ES-I3 (cell line): ENCODE results near the gene TPM4.
A peak's percentile ranks its signal among the peaks of the same experiment; 100 is the strongest.
"Not testable (repeated sequence)": the region's sequence is repeated elsewhere in the genome, so short reads cannot be mapped to it uniquely, and the experiment has no call there.

ENCODE experiments used
- H3K36me3 ChIP-seq: 2 replicates; pipeline ENCODE4 v1.6.1; 2013; ENCODE audit warnings: mild to moderate bottlenecking, low read length, control low read depth, moderate library complexity; ENCODE audit not compliant: insufficient read depth
- H3K4me1 ChIP-seq: 2 replicates; pipeline ENCODE4 v1.6.1; 2013; ENCODE audit warnings: mild to moderate bottlenecking, control low read depth, low read length; ENCODE audit not compliant: insufficient read depth
- H3K9ac ChIP-seq: 2 replicates; pipeline ENCODE4 v1.6.1; 2013; ENCODE audit warnings: low read depth, mild to moderate bottlenecking, low read length, moderate library complexity
- H3K9me3 ChIP-seq: 2 replicates; pipeline ENCODE4 v1.6.1; 2013; ENCODE audit warnings: mild to moderate bottlenecking, low read length, moderate library complexity; ENCODE audit not compliant: control insufficient read depth, insufficient read depth

The TPM4 gene

DNA sequence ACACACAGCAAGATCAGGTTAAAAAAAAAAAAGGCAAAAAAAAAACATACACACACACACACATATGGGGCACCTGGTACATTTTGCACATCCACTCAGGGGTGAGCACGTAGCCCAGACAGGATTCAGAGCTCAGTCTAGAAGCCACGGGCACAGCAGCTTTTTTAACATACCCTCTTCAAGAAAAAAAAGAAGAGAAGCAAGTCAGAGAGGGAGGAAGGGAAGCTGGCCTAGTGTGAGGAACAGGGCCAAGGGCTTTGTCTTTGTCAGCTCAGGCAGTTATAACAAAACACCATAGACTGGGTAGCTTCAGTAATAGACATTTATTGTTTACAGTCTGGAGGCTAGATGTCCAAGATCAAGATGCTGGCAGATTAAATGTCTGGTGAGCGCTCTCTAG lies 2.3 kb upstream of the TPM4 start:
- H3K9ac ChIP-seq = no peak overlapping the region
- no peaks in the 10 kb centered on the region for H3K36me3 ChIP-seq
- peaks cover 12% of the 10 kb centered on the region for H3K4me1 ChIP-seq
- H3K9me3 ChIP-seq = no peaks in the 10 kb centered on the region

GRCh38 chr19:16074488-16075365 lies 1.6 kb upstream of the TPM4 start:
- no peaks in the 10 kb centered on the region for H3K9me3 ChIP-seq
- no peaks in the 10 kb centered on the region for H3K36me3 ChIP-seq
- H3K4me1 ChIP-seq = peaks cover 16% of the 10 kb centered on the region
- no peak overlapping the region for H3K9ac ChIP-seq

DNA sequence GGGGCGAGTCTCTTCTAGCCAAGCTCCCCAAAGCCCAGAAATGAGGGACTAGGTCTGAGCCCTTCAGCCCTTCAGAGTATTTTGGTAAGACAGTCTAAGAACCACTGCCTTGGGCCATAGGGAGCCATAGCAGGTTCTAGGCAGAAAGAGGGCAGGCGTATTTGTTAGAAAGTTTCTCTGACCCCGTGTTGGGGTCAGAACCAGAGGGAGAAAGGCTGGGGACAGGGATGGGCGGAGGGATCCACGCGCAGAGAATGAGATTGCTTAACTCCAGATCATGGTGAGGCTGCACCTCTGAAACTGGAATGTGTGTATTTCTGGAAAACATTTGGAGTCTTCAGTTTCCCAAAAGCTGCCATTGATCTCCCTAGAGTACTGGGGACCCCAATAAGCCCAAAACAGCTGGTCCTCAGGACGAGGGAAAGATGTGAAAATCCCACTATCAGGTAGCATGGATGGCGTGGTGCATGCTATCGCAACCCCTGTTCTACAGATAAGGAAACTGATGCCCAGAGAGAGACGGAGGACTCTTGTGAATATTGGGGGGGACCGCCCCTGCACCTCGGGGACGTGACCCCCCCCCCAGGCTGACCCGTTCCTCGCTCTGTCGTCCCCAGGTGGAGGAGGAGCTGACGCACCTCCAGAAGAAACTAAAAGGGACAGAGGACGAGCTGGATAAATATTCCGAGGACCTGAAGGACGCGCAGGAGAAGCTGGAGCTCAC lies 703 bp upstream of the TPM4 start:
- peak overlapping the region; percentile 96 for H3K9ac ChIP-seq
- H3K9me3 ChIP-seq = no peaks in the 10 kb centered on the region
- peaks cover 16% of the 10 kb centered on the region for H3K4me1 ChIP-seq
- peaks cover 3% of the 10 kb centered on the region; the same call in 1 of the 2 replicates for H3K36me3 ChIP-seq

DNA sequence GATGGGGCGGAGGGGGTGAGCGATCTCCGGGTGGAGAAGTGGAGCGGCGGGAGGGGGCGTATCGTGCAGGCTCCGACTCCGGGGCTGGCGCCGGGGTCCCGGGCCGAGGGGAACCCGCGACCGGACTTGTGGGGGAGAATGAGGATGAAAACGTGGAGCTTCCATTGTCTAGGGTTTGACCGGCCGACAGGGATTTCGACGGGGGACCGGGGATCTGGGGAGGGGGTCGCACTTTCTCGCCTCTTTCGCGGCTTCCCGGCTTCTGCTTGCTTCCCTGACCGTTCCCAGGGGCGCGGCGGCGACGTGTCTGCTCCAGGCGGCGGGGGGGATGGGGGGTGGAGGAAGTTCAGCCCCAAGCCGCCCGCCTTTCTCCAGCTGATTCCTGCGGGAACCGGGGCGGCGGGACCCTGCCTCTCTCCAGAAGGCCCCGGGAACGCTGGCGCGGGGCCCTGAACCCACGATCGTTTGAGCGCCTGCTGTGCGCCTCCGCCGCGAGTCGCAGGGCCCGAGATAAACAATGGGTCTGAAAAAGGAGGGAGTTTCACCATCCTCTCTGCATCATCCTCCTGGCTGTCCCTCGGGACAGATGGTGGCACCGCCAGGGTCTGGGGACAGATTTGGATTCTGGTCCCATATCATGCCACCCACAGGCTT lies 790 bp downstream of the TPM4 start:
- H3K36me3 ChIP-seq = peaks cover 11% of the 10 kb centered on the region
- H3K9me3 ChIP-seq = no peaks in the 10 kb centered on the region
- peaks cover 16% of the 10 kb centered on the region for H3K4me1 ChIP-seq
- peak overlapping the region; percentile 96 for H3K9ac ChIP-seq

DNA sequence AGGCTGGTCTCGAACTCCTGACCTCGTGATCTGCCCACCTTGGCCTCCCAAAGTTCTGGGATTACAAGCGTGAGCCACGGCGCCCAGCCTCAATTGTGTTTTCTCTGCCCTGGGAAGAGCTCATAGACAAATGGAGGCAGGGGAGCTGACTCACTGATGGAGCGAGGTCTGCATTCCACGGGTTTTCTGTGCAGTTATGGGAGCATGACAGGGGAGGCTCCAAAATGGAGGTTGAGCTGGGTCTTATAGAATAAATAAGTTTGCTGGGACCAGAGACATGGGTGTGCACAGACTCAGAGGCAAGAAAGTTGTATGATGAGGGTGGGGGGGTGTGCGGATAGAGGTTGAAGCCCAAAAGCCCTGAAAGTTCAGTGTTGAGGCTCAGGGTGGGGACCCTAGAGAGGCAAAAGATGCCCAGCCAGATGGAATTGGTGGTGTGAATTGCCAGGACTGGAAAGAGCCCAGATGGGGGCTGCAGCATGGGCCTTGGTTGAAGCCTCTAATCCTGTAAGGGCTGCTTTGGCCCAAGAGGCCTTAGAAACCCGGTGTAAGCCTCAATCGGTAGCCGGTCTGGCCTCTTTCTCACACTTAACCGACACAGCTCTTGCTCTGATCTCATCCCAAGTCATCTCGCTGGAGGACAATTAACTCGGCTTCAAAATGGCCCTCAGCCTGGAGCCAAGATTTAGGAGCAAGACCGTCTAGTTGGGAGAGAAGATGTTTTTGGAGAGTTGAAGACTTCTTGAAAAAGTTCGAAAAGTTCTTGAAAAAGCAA lies 1.9 kb downstream of the TPM4 start:
- H3K36me3 ChIP-seq = peaks cover 16% of the 10 kb centered on the region
- H3K9me3 ChIP-seq = no peaks in the 10 kb centered on the region
- H3K9ac ChIP-seq = peak overlapping the region; percentile 96
- peaks cover 16% of the 10 kb centered on the region for H3K4me1 ChIP-seq

DNA sequence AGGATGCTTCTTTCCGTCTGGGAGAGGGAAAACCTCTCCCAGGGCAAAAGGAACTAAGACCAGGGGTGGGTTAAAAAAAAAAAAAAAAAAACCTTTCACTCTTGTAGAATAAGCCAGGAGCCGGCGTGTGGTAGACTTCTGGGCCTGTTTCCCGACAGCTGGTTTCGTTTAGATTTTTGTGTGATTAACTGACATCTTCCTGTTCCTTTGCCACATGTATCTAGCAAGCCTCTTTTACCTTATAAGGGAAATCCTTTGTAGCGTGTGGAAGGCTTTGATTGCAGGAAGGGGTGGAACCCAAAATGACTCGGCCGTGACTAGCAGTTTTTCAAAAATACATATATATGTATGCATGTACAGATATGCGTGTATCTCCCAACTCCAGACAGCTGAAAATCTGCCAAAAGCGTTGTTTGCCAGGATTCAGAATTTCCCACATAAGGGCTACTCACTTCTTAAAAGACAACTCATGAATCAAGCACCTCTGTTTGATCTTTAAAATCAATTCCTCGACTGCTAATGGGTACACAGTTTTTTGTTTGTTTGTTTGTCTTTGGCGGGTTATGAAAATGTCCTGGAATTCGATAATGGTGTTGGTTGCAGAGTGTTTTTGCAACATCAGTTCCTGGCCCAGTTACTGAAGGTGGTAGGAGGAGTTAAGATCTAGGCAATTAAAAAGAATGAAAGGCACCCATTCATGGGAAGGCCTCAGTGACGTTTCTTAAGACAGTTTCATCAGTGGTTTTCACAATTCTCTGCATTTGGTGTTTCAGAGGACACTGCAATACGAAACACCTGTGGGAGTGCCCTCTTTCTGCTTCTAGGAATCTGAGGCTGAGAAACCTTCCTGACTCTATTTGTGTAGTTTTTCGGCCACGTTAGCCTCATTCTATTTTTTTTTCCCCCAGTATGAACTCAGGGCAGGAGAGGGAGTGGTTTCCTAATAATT lies 2.7 kb downstream of the TPM4 start:
- H3K4me1 ChIP-seq = peaks cover 16% of the 10 kb centered on the region
- H3K9me3 ChIP-seq = no peaks in the 10 kb centered on the region
- peaks cover 22% of the 10 kb centered on the region for H3K36me3 ChIP-seq
- peak overlapping the region; percentile 96 for H3K9ac ChIP-seq

- Histone ChIP-seq H3K9me3 (no peaks in the 10 kb centered on the region), H3K9ac (no peak overlapping the region), H3K36me3 (peaks cover 64% of the 10 kb centered on the region), H3K4me1 (peaks cover 3% of the 10 kb centered on the region; the same call in 1 of the 2 replicates)
Measured at GRCh38 chr19:16084067-16084685, 7.9 kb downstream of the TPM4 start.

DNA sequence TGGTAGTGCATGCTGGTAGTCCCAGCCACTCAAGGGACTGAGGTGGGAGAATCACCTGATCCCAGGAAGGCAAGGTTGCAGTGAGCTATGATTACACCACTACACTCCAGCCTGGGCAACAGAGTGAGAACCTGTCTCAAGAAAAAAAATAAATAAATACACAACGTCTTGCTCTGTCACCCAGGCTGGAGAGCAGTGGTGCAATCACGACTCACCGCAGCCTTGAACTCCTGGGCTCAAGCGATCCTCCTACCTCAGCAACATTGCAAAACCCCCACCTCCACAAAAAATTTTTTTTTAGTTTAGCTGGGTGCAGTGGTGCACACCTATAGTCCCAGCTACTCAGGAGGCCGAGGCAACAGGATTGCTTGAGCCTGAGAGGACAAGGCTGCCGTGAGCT lies 8.8 kb downstream of the TPM4 start:
- Histone ChIP-seq H3K9me3 (no peaks in the 10 kb centered on the region), H3K36me3 (peaks cover 71% of the 10 kb centered on the region), H3K4me1 (no peaks in the 10 kb centered on the region), H3K9ac (no peak overlapping the region)

DNA sequence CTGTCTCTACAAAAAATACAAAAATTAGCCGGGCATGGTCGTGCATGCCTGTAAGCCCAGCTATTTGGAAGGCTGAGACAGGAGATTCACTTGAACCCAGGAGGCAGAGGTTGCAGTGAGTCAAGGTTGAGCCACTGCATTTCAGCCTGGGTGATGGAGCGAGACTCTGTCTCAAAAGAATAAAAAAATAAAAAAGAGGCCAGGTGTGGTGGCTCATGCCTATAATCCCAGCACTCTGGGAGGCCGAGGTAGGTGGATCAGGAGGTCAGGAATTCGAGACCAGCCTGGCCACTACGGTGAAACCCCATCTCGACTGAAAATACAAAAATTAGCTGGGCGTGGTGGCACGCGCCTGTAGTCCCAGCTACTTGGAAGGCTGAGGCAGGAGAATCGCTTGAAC lies 11.1 kb downstream of the TPM4 start:
- not testable (repeated sequence) for H3K9ac ChIP-seq

DNA sequence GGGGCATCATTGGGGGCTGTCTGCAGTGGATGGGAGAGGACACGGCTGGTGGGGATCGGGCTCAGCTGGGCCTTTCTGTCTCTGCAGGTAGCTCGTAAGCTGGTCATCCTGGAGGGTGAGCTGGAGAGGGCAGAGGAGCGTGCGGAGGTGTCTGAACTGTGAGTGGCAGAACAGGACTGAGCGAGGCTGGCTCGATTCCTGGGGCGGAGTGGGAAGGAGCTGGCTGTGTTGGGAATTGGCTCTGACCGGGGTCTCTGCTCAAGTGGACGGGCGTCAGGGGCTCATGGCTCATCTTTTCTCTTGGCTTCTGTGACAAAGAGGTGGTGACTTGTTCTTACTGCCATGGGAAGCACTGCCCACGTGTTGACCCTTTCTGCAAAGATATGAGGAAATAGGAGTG lies 11.6 kb downstream of the TPM4 start:
- H3K9ac ChIP-seq = no peak overlapping the region
- no peaks in the 10 kb centered on the region for H3K9me3 ChIP-seq
- H3K4me1 ChIP-seq = no peaks in the 10 kb centered on the region
- peaks cover 78% of the 10 kb centered on the region for H3K36me3 ChIP-seq

More for the DNA sequence above, 11.1 kb downstream of the TPM4 start:
- H3K4me1 ChIP-seq, H3K9me3 ChIP-seq: not testable (repeated sequence)
- peaks cover 79% of the 10 kb centered on the region for H3K36me3 ChIP-seq

- Histone ChIP-seq H3K36me3 (peaks cover 78% of the 10 kb centered on the region), H3K9ac (no peak overlapping the region), H3K9me3 (no peaks in the 10 kb centered on the region), H3K4me1 (no peaks in the 10 kb centered on the region)
Measured at GRCh38 chr19:16088351-16089009, 12.2 kb downstream of the TPM4 start.

DNA sequence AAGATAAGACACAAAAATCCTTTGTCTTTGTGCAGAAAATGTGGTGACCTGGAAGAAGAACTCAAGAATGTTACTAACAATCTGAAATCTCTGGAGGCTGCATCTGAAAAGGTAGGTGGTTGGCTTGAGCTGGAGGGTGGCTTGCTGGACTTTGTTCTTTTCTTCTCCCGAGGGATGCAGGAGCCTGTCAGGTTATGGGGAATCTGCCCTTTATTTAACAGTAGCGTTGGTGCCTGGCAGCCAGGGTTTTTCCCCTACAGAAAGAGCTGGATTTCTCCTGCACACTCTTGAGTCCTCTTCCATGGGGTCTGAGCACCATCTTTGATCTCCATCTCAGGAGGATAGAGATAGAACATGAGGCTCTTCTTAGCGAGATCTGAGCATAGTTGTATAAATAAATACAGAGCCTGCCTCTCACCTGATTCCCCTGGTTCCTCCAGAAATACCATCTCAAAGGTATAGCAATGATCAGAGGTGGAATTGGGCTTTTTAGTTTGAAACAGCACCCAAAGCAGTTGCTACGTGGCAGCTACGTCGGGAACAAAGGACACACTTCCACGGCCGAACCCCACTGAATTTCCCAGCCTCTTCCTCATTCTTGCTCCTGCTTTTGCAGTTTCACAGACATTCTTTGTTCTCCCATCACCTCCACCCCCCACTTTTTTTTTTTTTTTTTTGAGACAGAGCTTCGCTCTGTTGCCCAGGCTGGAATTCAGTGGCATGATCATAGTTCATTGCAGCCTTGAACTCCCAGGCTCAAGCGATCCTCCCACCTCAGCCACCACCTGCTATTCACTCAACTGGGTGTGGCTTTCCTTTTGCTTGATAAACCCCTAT lies 12.9 kb downstream of the TPM4 start:
- H3K4me1 ChIP-seq = no peaks in the 10 kb centered on the region
- peaks cover 74% of the 10 kb centered on the region for H3K36me3 ChIP-seq
- no peaks in the 10 kb centered on the region for H3K9me3 ChIP-seq
- no peak overlapping the region for H3K9ac ChIP-seq
